HG03520 (cell line): ENCODE measurements around the gene PCYT2.
A peak's percentile ranks its signal among the peaks of the same experiment; 100 is the strongest.
"Not testable (repeated sequence)": the region's sequence is repeated elsewhere in the genome, so short reads cannot be mapped to it uniquely, and the experiment has no call there.

ENCODE experiments used
- ATAC-seq: cut with Tn5 transposase; IDR thresholded peaks from one replicate; pipeline ENCODE4 v1.9.1; 2021; ENCODE audit warnings: mild to moderate bottlenecking, moderate library complexity; ENCODE audit not compliant: unreplicated experiment

PCYT2 gene

DNA sequence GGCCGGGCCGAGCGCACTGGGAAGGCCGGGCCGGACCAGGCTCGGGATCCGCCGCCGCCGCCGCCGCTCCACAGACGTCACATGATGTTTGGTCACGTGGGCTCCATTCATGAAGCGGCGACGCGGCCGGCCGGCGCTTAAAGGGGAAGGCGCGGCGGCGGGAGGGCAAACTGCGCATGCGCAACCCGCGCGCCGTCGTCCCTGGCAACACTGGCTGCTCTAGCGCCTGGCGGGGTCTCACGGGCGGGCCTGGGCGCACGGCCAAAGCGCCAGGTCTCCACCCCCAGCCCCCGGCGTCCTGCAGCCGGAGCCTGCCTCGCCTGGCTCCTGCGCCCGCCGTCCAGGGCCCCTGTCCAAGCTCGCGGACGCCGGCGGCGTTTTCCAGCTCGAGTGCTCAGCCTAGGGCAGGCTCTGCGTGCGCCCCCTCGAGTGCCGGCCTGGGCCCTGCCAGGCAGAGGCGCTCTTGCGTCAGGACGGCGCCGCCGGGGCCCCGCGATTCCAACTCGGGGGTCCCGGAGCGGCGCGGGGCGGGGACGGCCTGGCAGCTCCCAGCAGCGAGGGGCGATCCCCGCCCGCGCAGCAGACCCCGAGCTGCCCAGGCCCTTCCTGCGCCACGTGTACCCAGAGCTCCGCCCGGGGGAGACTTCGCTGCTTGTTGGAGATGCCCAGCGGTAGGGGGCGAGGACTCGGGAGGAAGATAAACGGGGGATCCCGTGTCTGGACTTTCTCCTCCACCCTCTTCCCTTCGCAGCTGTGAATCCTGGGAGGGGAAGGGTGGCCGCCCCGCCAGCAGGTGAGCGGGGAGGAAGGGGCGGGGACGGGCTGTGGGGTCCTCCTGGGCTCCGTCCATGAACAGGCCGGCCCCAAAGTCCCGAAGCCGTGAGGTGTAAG, 16.7 kb upstream of the PCYT2 start, which contains the start of gene MAFG:
MAFG (minus strand) TSS at position 83 of the 891 bp plus-strand sequence. CDS start 4,550 bp downstream, outside the sequence.
- peak; percentile 51 for ATAC-seq

DNA sequence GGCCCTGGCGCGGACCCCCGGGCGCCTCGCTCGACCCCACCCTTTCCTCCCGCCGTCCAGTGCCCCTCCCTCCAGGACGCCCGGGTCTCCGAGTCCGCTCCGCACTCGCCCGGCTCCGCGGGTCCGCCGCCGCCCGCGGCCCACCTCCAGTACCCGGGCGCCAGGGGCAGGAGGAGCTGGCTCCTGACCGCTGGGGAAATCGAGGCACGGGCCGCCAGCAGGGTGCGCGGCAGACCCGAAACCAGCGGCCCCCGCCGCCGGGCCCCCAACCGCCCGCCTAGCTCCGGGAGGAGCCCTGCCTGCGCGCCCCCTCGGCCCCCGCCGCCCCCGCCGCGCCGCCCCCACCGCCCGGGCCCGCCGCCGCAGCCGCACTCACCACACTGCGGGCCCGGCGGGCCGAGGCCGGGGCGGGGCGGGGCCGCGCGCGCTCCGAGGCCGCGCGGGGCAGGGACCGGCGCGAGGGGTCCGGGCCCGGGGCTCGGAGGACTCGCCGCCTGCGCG, 16.0 kb upstream of the PCYT2 start:
- ATAC-seq, result peak; percentile 22

DNA sequence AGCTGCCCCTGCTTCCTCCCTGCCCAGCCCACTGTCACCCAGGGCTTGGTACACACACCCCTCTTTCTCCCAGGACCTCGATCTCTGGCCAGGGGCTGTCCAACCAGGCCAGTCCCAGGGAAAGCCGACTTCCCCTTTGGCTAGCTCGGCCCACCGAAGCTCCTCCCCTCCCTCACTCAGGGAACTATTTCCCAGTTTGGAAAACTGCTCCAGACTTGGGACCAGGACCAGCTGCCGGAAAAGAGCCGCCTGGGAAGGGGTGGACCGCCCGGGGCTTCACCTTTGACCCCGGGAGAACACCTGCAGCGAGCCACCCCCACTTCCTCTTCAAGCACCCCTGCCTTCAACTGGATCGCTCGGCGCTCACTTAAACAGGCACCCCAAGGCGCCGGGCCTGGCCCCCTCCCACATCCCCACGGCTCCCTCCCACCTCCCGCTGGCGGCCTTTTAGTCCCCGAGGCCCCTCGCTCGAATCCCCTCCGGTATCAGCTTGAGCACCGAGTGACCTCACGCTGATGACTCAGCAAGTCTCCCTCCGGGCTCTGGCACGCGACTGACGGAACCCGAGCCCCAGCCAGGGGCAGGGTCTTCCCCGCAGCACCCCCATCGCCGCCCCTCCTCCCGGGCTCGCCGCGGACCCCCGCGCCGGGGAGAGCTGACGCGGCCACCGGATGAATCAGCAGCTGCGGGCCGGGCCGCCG, 15.4 kb upstream of the PCYT2 start:
- no peak for ATAC-seq

GRCh38 chr17:81925860-81926450, 14.8 kb upstream of the PCYT2 start:
- no peak for ATAC-seq

DNA sequence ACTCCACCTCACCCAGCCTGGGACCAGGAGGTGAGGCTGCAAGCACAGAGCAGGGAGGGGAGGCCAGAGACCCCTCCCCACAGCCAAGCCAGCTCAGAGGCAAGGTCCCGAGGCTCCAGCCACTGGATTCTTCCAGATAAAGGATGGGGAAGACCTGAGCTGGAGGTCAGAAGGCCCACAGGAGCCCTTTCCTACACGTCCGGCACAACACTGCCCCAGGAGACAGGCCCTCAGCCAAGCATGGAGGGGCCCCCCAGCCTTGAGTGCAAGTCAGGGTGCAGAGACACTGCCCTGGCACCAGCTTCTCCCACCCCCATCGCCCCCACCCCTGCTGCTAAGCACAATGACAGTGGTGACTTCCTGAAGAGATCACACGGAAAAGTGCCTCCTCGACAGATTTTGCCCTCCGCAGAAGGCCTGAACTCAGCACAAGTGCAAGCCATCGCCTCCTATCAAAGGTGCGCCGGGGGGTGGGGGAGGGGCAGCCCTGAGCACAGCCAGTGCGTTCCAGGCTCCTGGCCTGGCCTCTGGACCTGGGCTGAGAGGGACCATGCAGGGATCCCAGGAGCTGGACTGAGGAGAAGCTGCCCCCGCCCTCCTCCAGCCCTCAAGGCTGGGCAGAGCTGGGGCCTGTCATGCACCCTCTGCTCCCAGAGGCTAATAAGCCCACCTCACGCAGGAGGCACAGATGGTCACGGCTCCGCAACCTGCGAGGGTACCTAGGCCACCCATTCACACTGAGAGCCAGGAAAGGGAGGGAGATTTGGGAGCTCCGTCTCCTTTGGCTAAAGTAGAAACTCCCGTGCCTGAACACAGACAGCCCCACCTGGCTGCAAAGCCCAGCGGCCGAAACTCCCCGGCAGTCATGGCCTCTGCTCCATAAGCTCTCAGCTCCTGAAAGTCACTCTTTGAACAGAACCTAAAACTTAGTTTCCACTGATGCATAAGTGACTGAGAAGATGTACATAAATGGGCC, 13.6 kb upstream of the PCYT2 start:
- ATAC-seq, result no peak

GRCh38 chr17:81923302-81924260, 12.4 kb upstream of the PCYT2 start:
- no peak for ATAC-seq

GRCh38 chr17:81922566-81923301, 11.5 kb upstream of the PCYT2 start:
- no peak for ATAC-seq

DNA sequence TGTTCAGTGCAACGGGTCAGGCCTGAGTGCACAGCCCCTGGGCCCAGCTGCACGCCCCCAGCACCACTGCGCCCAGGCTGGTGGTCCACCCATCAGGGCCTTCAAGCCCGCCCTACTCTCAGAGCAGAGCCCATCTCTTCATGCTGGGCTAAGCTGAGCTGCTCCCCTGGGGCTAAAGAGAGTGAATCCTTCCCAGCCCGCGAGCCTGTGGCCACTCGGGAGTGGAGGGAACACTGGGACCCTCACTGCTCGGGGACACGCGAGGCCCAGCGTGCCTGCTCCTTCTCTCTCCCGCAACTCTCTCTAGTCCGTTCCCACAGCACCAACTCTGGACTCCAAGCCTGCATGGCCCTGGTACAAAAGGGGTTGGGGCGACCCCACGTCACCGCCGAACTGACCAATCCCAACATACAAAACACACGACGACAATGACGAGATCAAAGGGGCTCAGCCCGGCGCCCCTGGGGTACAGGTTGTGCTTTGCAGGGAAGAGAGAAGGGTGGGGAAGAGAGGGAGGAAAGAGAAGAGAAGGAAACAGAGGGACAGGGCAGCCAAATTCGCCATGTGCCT, 10.9 kb upstream of the PCYT2 start:
- ATAC-seq, result no peak

DNA sequence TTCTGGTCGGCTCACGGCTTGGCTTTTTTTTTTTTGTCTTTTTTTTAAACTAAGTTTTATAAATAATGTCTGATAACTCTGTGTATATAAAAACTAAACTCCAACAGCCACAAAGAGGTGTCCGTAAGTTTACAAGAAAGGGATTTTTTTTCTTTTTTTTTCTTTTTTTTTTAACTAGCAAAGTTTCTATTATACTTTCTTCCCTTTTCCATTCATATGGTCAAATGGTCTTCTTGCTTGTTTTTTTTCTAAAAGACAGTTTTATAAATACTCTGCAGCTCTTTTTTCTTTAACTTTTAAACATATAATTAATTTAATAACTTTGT, 10.3 kb upstream of the PCYT2 start:
- ATAC-seq, result no peak

GRCh38 chr17:81920612-81921536, 9.7 kb upstream of the PCYT2 start:
- no peak for ATAC-seq

DNA sequence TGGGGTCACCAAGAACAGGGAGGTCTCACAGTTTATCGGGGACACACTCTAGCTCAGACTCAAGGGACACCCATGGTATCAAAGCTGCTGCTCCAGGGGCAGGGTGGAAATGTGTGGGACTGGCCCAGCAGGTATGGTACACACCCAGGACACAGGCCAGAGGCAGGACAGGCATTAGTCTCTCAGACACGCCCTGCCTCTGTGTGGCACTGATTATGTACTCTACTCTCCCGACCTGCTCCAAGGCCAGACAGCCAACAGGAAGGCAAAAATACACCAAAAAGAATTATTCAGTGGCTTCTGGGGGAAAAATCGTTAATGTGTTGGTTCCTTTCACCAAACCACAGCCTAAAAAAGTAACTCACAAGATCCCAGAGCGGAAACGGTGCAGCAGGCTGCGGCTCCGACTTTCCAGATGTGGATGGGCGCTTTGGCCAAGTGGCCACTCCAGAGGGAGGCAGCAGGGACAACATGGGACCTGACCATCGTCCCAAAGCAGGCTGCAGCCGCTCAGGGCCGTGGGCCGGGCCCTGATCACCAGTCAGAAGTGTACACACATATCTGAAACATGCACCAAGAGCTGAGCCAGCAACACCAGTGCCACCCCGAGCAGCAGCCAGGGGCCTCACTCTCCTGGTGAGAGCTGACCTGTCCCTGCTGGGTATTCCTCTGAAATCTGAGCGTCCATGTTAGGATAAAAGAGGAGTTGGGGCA, 7.8 kb upstream of the PCYT2 start:
- ATAC-seq, result no peak

GRCh38 chr17:81918333-81918669, 7.1 kb upstream of the PCYT2 start:
- not testable (repeated sequence) for ATAC-seq

DNA sequence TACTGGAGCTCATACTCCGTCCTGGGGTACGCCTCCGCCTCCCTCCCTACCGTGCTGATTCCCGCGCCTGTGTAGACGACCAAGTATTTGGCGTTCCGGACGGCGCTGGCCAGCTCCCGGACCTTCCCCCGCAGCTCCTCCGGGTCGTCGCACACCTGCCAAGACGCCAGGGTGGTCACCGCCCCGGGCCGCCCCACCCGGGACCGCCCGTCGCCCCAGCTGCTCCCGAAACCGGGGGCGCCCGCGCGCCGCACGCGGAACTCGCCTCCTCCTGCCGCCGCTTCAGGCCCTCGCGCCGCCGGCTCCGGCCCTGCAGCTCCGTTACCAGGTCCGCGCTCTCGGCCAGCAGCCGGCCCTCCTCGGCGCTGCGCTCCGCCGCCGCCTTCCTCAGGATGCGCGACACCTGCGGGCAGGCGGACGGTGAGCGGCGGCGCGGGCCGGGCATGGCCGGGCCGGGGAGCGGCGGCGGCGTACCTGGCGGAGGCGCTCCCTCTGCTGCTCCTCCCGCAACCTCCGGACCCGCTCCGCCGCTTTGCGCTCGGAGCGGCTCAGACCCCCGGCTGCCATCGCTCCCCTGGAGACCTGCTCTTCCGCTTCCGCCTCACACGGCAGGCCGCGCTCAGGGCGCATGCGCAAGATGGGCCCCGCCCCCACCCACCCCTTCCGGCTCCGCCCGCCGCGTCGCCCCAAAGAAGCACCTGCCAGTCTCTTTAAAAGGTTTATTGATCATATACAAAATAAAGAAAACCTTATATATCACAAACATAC, 6.5 kb upstream of the PCYT2 start, which contains the start of gene SIRT7:
SIRT7 (minus strand) TSS at position 612 of the 768 bp plus-strand sequence; CDS start at position 567, 45 bp downstream.
- peak; percentile 63 for ATAC-seq

DNA sequence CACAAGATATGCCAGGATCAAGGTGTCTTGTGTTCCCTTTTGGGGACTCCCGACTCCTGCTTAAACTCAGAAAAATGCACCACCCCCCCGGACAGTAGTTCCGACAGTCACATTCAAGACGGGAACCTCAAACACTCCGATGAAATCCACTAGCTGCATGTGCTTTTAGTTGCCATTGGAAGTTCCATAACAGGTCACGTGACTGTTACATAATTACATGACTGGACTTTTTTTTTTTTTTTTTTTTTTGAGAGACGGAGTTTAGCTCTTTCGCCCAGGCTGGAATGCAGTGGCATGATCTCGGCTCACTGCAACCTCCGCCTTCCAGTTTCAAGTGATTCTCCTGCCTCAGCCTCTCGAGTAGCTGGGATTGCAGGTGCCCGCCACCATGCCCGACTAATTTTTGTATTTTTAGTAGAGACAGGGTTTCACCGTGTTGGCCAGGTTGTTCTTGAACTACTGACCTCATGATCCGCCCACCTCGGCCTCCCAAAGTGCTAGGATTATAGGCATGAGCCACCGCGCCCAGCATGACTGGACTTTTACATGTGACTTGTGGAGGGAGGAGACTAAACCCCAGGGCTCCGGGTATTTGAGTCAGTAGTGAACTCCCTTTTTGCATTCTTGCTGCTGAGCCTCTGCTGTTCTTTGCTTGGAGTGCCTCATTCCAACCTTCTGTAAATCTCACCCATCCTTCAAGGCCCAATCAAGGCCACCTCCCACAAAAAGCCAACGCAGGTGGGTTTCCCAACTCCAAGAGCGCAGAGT, 5.2 kb upstream of the PCYT2 start:
- no peak for ATAC-seq

DNA sequence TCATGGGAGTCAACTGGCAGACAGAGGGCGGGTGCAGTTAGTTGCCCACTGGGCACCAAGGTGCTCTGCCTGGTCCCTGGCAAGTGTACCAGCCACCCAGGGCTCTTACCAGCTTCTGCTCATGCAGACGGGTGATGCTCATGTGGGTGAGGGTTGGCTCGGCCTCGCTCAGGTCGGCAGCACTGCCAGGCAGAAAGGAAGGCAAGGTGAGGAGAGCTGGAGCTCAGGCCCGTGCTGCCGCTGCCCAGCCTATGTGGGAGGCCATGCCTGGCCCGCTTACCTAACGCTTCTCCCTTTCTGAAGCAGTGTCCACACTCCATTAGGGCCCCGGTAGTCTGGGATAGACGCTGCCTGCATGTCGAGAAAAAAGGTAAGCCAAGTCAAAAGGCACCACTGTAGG, 4.1 kb upstream of the PCYT2 start:
- ATAC-seq, result no peak
